Measurements from ENCODE around the gene ALG6.
"Not testable (repeated sequence)": the region's sequence is repeated elsewhere in the genome, so short reads cannot be mapped to it uniquely, and the experiment has no call there.

Gene ALG6

GRCh38 chr1:63328781-63329180, 38.6 kb upstream of the ALG6 start:
- no peak for DNase-seq (ENCODE audit: low spot score)

GRCh38 chr1:63329621-63330330, 37.7 kb upstream of the ALG6 start:
- DNase-seq (ENCODE audit: low spot score) = no peak

GRCh38 chr1:63330331-63330916, 37.0 kb upstream of the ALG6 start:
- no peak for DNase-seq (ENCODE audit: low spot score)

GRCh38 chr1:63342402-63342801, 25.0 kb upstream of the ALG6 start:
- no peak for DNase-seq (ENCODE audit: low spot score)

- no peak for DNase-seq (ENCODE audit: low spot score)
These were observed 23.5 kb upstream of the ALG6 start for GRCh38 chr1:63343922-63344321.

GRCh38 chr1:63350320-63350719, 17.1 kb upstream of the ALG6 start:
- DNase-seq (ENCODE audit: low spot score) = no peak

- no peak for DNase-seq (ENCODE audit: low spot score)
These were observed 14.7 kb upstream of the ALG6 start for GRCh38 chr1:63352736-63353135.

GRCh38 chr1:63356234-63356633, 11.2 kb upstream of the ALG6 start:
- DNase-seq (ENCODE audit: low spot score) = not testable (repeated sequence)

GRCh38 chr1:63359561-63359960, 7.9 kb upstream of the ALG6 start:
- DNase-seq (ENCODE audit: low spot score) = no peak

- no peak for DNase-seq (ENCODE audit: low spot score)
These were observed 5.4 kb upstream of the ALG6 start for GRCh38 chr1:63362073-63362472.

GRCh38 chr1:63362578-63362977, 4.8 kb upstream of the ALG6 start:
- DNase-seq (ENCODE audit: low spot score) = no peak

- no peak for DNase-seq (ENCODE audit: low spot score)
These were observed 4.4 kb upstream of the ALG6 start for GRCh38 chr1:63363014-63363413.

GRCh38 chr1:63366908-63367214, 566 bp upstream of the ALG6 start:
- DNase-seq (ENCODE audit: low spot score) = no peak

- DNase-seq (ENCODE audit: low spot score) = no peak
These were observed 704 bp downstream of the ALG6 start for GRCh38 chr1:63368131-63368530.

GRCh38 chr1:63379583-63379982, 12.2 kb downstream of the ALG6 start:
- no peak for DNase-seq (ENCODE audit: low spot score)

- no peak for DNase-seq (ENCODE audit: low spot score)
These were observed 14.3 kb downstream of the ALG6 start for GRCh38 chr1:63381741-63382140.

- no peak for DNase-seq (ENCODE audit: low spot score)
These were observed 34.5 kb downstream of the ALG6 start for GRCh38 chr1:63401945-63402344.

GRCh38 chr1:63403386-63403785, 36.0 kb downstream of the ALG6 start:
- no peak for DNase-seq (ENCODE audit: low spot score)

GRCh38 chr1:63405021-63405420, 37.6 kb downstream of the ALG6 start:
- peak; percentile 17 for DNase-seq (ENCODE audit: low spot score)

- DNase-seq (ENCODE audit: low spot score) = no peak
These were observed 38.6 kb downstream of the ALG6 start for GRCh38 chr1:63405987-63406386.

GRCh38 chr1:63407002-63407401, 39.6 kb downstream of the ALG6 start:
- no peak for DNase-seq (ENCODE audit: low spot score)

GRCh38 chr1:63408331-63408730, 40.9 kb downstream of the ALG6 start:
- DNase-seq (ENCODE audit: low spot score) = no peak

- no peak for DNase-seq (ENCODE audit: low spot score)
These were observed 43.6 kb downstream of the ALG6 start for GRCh38 chr1:63411066-63411465.

- no peak for DNase-seq (ENCODE audit: low spot score)
These were observed 46.0 kb downstream of the ALG6 start for GRCh38 chr1:63413394-63413793.

Measured in D341Med (cell line).